ENCODE data around the gene BCAP31. TPM values are rescaled to one million over a fixed set of nuclear protein-coding genes. Genes with fewer than 3 reads are reported as not detected.
"Not testable (repeated sequence)": the region's sequence is repeated elsewhere in the genome, so short reads cannot be mapped to it uniquely, and the experiment has no call there.

BCAP31 gene
- total RNA-seq, 6 donors from 2014 or later: 110 to 236 (median 132) TPM

DNA sequence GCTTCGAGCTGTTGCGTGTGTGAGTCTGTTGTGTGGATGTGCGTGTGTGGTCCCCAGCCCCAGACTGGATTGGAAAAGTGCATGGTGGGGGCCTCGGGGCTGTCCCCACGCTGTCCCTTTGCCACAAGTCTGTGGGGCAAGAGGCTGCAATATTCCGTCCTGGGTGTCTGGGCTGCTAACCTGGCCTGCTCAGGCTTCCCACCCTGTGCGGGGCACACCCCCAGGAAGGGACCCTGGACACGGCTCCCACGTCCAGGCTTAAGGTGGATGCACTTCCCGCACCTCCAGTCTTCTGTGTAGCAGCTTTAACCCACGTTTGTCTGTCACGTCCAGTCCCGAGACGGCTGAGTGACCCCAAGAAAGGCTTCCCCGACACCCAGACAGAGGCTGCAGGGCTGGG lies 28.1 kb downstream of the BCAP31 start:
- H3K4me3 ChIP-seq: no peak overlapping the region
- DNase-seq (no peak), ATAC-seq (ENCODE audit: low FRiP score in 2 of 2) (no peak)
- peaks cover 0 to 21% (median 6%) of the 10 kb centered on the region in 4 donors for H3K36me3 ChIP-seq
- 86% methylated on average over 15 of the region's 15 CpGs; no CpG with 5 or more reads in 1 of the 2 donors for WGBS, 2 donors
- H3K4me1 ChIP-seq: no peaks in the 10 kb centered on the region
- no peaks in the 10 kb centered on the region for H3K9me3 ChIP-seq
- H3K27ac ChIP-seq: no peak overlapping the region
- TF ChIP-seq POLR2A (IDR thresholded peaks at IDR 0.05) (no peak), POLR2AphosphoS5 (IDR thresholded peaks at IDR 0.05) (no peak), EP300 (IDR thresholded peaks at IDR 0.05) (no peak)
- TF ChIP-seq, protein P1, sequence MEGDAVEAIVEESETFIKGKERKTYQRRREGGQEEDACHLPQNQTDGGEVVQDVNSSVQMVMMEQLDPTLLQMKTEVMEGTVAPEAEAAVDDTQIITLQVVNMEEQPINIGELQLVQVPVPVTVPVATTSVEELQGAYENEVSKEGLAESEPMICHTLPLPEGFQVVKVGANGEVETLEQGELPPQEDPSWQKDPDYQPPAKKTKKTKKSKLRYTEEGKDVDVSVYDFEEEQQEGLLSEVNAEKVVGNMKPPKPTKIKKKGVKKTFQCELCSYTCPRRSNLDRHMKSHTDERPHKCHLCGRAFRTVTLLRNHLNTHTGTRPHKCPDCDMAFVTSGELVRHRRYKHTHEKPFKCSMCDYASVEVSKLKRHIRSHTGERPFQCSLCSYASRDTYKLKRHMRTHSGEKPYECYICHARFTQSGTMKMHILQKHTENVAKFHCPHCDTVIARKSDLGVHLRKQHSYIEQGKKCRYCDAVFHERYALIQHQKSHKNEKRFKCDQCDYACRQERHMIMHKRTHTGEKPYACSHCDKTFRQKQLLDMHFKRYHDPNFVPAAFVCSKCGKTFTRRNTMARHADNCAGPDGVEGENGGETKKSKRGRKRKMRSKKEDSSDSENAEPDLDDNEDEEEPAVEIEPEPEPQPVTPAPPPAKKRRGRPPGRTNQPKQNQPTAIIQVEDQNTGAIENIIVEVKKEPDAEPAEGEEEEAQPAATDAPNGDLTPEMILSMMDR (IDR thresholded peaks at IDR 0.05): no peak
- no peaks in the 10 kb centered on the region for H3K27me3 ChIP-seq

DNA sequence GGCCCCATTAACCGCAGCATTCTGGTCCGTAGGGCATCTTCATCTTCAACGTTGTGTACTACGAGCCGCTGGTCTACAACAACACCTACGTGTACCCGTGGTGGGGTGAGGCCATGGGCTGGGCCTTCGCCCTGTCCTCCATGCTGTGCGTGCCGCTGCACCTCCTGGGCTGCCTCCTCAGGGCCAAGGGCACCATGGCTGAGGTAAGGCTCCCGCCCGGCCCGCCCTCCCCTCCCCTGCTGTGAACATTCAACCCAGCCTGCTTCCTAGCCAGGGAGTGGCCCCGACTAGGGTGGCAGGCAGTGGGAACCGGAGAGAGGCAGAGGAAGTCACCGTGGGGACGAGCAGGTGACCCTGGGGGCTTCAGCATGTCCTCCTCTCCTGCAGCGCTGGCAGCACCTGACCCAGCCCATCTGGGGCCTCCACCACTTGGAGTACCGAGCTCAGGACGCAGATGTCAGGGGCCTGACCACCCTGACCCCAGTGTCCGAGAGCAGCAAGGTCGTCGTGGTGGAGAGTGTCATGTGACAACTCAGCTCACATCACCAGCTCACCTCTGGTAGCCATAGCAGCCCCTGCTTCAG lies 29.4 kb downstream of the BCAP31 start:
- no peak overlapping the region for H3K27ac ChIP-seq
- no peak overlapping the region for H3K4me3 ChIP-seq
- no peaks in the 10 kb centered on the region for H3K4me1 ChIP-seq
- H3K27me3 ChIP-seq: no peaks in the 10 kb centered on the region
- no peaks in the 10 kb centered on the region for H3K9me3 ChIP-seq
- peak in 1 of 2 donors; percentile 22 for DNase-seq
- H3K36me3 ChIP-seq: peaks cover 0 to 14% (median 4%) of the 10 kb centered on the region in 4 donors
- ATAC-seq (ENCODE audit: low FRiP score in 2 of 2): no peak
- 88% methylated on average over 23 of the region's 23 CpGs; no CpG with 5 or more reads in 1 of the 2 donors for WGBS, 2 donors
- TF ChIP-seq EP300 (IDR thresholded peaks at IDR 0.05) (no peak), POLR2A (IDR thresholded peaks at IDR 0.05) (no peak), POLR2AphosphoS5 (IDR thresholded peaks at IDR 0.05) (no peak)
- TF ChIP-seq, protein P1 (IDR thresholded peaks at IDR 0.05): no peak

- not testable (repeated sequence) for ATAC-seq (ENCODE audit: low FRiP score in 2 of 2); H3K27me3 ChIP-seq; H3K4me1 ChIP-seq; H3K27ac ChIP-seq; H3K4me3 ChIP-seq; H3K9me3 ChIP-seq
- WGBS, 2 donors: 91% methylated on average over 16 of the region's 16 CpGs; no CpG with 5 or more reads in 1 of the 2 donors
- peak in 1 of 2 donors; percentile 46 for DNase-seq
- peaks cover 0 to 13% (median 4%) of the 10 kb centered on the region in 4 donors for H3K36me3 ChIP-seq
Observed at GRCh38 chrX:153694256-153694655, 29.9 kb downstream of the BCAP31 start.

DNA sequence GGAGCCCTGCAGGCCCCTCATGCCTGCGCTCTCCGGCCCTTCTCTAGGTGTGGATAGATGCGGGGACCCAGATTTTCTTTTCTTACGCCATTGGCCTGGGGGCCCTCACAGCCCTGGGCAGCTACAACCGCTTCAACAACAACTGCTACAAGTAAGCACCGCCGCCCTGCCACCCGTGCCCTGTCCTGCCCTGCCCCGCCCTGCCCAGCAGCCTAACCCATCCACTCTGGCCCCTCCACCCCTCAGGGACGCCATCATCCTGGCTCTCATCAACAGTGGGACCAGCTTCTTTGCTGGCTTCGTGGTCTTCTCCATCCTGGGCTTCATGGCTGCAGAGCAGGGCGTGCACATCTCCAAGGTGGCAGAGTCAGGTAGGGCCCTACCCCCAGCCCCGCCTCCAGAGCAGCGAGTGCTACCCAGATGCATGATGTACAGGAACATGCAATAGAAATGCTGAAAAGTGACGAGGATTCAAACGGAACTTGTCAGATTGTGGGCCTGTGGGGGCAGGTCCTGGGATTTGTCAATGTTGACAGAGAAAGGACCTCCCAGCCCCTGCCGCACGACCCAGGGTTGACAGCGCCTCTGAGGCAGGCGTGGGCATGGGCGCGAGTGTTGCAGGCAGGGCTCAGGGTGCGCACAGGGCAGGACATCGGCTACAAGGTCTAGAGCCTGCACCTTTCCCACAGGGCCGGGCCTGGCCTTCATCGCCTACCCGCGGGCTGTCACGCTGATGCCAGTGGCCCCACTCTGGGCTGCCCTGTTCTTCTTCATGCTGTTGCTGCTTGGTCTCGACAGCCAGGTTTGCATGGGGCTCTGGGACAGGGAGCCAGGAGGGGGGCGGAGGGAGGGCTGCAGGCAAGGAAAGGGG lies 30.7 kb downstream of the BCAP31 start:
- H3K4me1 ChIP-seq: peaks cover 0 to 8% (median 0%) of the 10 kb centered on the region in 4 donors
- no peak for TF ChIP-seq EP300 (IDR thresholded peaks at IDR 0.05)
- TF ChIP-seq POLR2A (IDR thresholded peaks at IDR 0.05): no peak
- TF ChIP-seq, protein P1 (IDR thresholded peaks at IDR 0.05): no peak
- TF ChIP-seq POLR2AphosphoS5 (IDR thresholded peaks at IDR 0.05): no peak
- no peak overlapping the region for H3K27ac ChIP-seq
- no peaks in the 10 kb centered on the region for H3K9me3 ChIP-seq
- no peak overlapping the region for H3K4me3 ChIP-seq
- H3K27me3 ChIP-seq: no peaks in the 10 kb centered on the region
- no peak for ATAC-seq (ENCODE audit: low FRiP score in 2 of 2)
- 79 to 91% methylated on average over 12 to 23 of the region's 31 CpGs for WGBS, 2 donors
- H3K36me3 ChIP-seq: peaks cover 0 to 10% (median 2%) of the 10 kb centered on the region in 4 donors
- DNase-seq: peak in 1 of 2 donors; percentile 48

DNA sequence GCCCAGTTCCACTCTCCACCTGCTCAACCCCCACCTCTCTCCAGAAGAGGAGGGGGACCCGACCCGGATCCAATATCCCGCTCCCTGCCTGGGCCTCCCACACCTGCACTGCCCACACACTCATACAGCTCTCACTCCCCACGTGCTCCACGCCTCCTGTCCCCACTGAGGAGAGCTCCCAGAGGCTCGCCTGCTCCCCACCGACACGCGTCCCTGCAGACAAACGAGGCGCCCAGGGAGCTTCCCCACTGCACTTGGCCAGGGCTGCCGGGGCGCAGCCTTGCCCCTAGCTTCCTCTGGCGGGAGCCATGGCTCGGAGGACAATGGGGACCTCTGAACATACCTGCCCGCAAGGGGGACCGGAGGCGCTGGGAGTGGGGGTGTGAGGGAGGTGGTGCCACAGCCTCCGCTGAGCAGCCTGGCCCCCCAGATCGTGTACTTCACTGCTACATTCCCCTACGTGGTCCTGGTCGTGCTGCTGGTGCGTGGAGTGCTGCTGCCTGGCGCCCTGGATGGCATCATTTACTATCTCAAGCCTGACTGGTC lies 31.5 kb downstream of the BCAP31 start:
- H3K4me3 ChIP-seq: no peak overlapping the region
- H3K36me3 ChIP-seq: peaks cover 0 to 10% (median 2%) of the 10 kb centered on the region in 4 donors
- ATAC-seq (ENCODE audit: low FRiP score in 2 of 2): peak in 1 of 2 donors; percentile 3
- no peaks in the 10 kb centered on the region for H3K9me3 ChIP-seq
- 65 to 80% methylated on average over 3 to 24 of the region's 24 CpGs for WGBS, 2 donors
- no peak overlapping the region for H3K27ac ChIP-seq
- peaks cover 0 to 9% (median 0%) of the 10 kb centered on the region in 4 donors for H3K4me1 ChIP-seq
- peak in 1 of 2 donors; percentile 46 for DNase-seq
- TF ChIP-seq EP300 (IDR thresholded peaks at IDR 0.05): no peak
- no peak for TF ChIP-seq POLR2AphosphoS5 (IDR thresholded peaks at IDR 0.05)
- TF ChIP-seq POLR2A (IDR thresholded peaks at IDR 0.05): no peak
- H3K27me3 ChIP-seq: no peaks in the 10 kb centered on the region
